C1 segment of cervical spinal cord (tissue), 14 donors: ENCODE measurements around the gene PCDH9.
A peak's percentile ranks its signal among the peaks of the same experiment; 100 is the strongest.
"Not testable (repeated sequence)": the region's sequence is repeated elsewhere in the genome, so short reads cannot be mapped to it uniquely, and the experiment has no call there.

ENCODE experiments used
- DNase-seq, 14 donors: peaks; one replicate each; lab custom pipeline; 2025; lab: John Stamatoyannopoulos, UW

Gene PCDH9

GRCh38 chr13:66775196-66775595, 454.9 kb downstream of the PCDH9 start:
- DNase-seq = no peak

GRCh38 chr13:66774046-66774445, 456.1 kb downstream of the PCDH9 start:
- no peak for DNase-seq

GRCh38 chr13:66765559-66765958, 464.6 kb downstream of the PCDH9 start:
- no peak for DNase-seq

GRCh38 chr13:66760678-66761077, 469.5 kb downstream of the PCDH9 start:
- not testable (repeated sequence) for DNase-seq

GRCh38 chr13:66759919-66760318, 470.2 kb downstream of the PCDH9 start:
- DNase-seq = no peak

- DNase-seq = no peak
Observed at GRCh38 chr13:66751691-66752090, 478.4 kb downstream of the PCDH9 start.

- DNase-seq = no peak
Observed at GRCh38 chr13:66748712-66749111, 481.4 kb downstream of the PCDH9 start.

GRCh38 chr13:66745307-66745706, 484.8 kb downstream of the PCDH9 start:
- peak in 3 of 14 donors; percentile 1 to 6 (median 4) for DNase-seq

GRCh38 chr13:66723576-66723975, 506.6 kb downstream of the PCDH9 start:
- DNase-seq = peak in 6 of 14 donors; percentile 1 to 23 (median 6)

- DNase-seq = no peak
Observed at GRCh38 chr13:66716538-66716937, 513.6 kb downstream of the PCDH9 start.

- no peak for DNase-seq
Observed at GRCh38 chr13:66714795-66715194, 515.3 kb downstream of the PCDH9 start.

GRCh38 chr13:66704110-66704509, 526.0 kb downstream of the PCDH9 start:
- no peak for DNase-seq

- no peak for DNase-seq
Observed at GRCh38 chr13:66703597-66703996, 526.5 kb downstream of the PCDH9 start.

GRCh38 chr13:66700117-66700601, 530.0 kb downstream of the PCDH9 start:
- DNase-seq = no peak

GRCh38 chr13:66693656-66694055, 536.5 kb downstream of the PCDH9 start:
- DNase-seq = no peak

- DNase-seq = no peak
Observed at GRCh38 chr13:66691149-66691548, 539.0 kb downstream of the PCDH9 start.

GRCh38 chr13:66689628-66690027, 540.5 kb downstream of the PCDH9 start:
- peak in 2 of 14 donors; percentile 6 to 27 for DNase-seq

GRCh38 chr13:66689037-66689619, 541.0 kb downstream of the PCDH9 start:
- DNase-seq = no peak

GRCh38 chr13:66681403-66681802, 548.7 kb downstream of the PCDH9 start:
- no peak for DNase-seq

- DNase-seq = no peak
Observed at GRCh38 chr13:66680031-66680430, 550.1 kb downstream of the PCDH9 start.

GRCh38 chr13:66675620-66676019, 554.5 kb downstream of the PCDH9 start:
- DNase-seq = no peak

GRCh38 chr13:66673401-66673800, 556.7 kb downstream of the PCDH9 start:
- no peak for DNase-seq

- peak in 11 of 14 donors; percentile 20 to 95 (median 38) for DNase-seq
Observed at GRCh38 chr13:66665991-66666390, 564.1 kb downstream of the PCDH9 start.

- DNase-seq = no peak
Observed at GRCh38 chr13:66663711-66664110, 566.4 kb downstream of the PCDH9 start.
